Left hindlimb (tissue), 1 donor: Measurements from ENCODE around the gene SLC2A11.
"Not testable (repeated sequence)": the region's sequence is repeated elsewhere in the genome, so short reads cannot be mapped to it uniquely, and the experiment has no call there.

Experiments used
- DNase-seq: peaks from one replicate; pipeline ENCODE4 v3.0.0-alpha.2; 2018

Gene SLC2A11

GRCh38 chr22:23910496-23911190, 53.0 kb downstream of the SLC2A11 start:
- no peak for DNase-seq

GRCh38 chr22:23911318-23911980, 53.8 kb downstream of the SLC2A11 start:
- no peak for DNase-seq

- no peak for DNase-seq
Observed at GRCh38 chr22:23912293-23912903, 54.7 kb downstream of the SLC2A11 start.

- no peak for DNase-seq
Observed at GRCh38 chr22:23913306-23913660, 55.6 kb downstream of the SLC2A11 start.

GRCh38 chr22:23913661-23914353, 56.1 kb downstream of the SLC2A11 start:
- DNase-seq: peak; percentile 100

- no peak for DNase-seq
Observed at GRCh38 chr22:23915290-23915689, 57.6 kb downstream of the SLC2A11 start.

- DNase-seq: not testable (repeated sequence)
Observed at GRCh38 chr22:23920267-23920611, 62.6 kb downstream of the SLC2A11 start.

- DNase-seq: not testable (repeated sequence)
Observed at GRCh38 chr22:23921586-23922201, 64.0 kb downstream of the SLC2A11 start.

- DNase-seq: no peak
Observed at GRCh38 chr22:23922921-23923320, 65.2 kb downstream of the SLC2A11 start.

- DNase-seq: no peak
Observed at GRCh38 chr22:23925020-23925606, 67.4 kb downstream of the SLC2A11 start.

- no peak for DNase-seq
Observed at GRCh38 chr22:23926561-23926960, 68.9 kb downstream of the SLC2A11 start.
